IPS-NIHi7 (cell line): Measurements from ENCODE around the gene SFMBT2.

Source experiments
- DNase-seq: peaks from one replicate; pipeline ENCODE4 v3.0.0; 2012; ENCODE audit warnings: mixed read lengths; ENCODE audit errors: extremely low spot score

Gene SFMBT2

GRCh38 chr10:7410862-7411670 lies at the start of gene SFMBT2:
SFMBT2 (minus strand) TSS chr10:7411034; CDS start chr10:7381898, 29,136 bp downstream.
- DNase-seq, result peak; percentile 80

GRCh38 chr10:7460006-7460405 lies 49.2 kb upstream of the SFMBT2 start:
- DNase-seq, result no peak

GRCh38 chr10:7458556-7458955 lies 47.7 kb upstream of the SFMBT2 start:
- DNase-seq, result no peak

- DNase-seq, result no peak
Measured at GRCh38 chr10:7457478-7458316, 46.9 kb upstream of the SFMBT2 start.

- DNase-seq, result no peak
Measured at GRCh38 chr10:7449063-7449695, 38.3 kb upstream of the SFMBT2 start.

- DNase-seq, result no peak
Measured at GRCh38 chr10:7445474-7446185, 34.8 kb upstream of the SFMBT2 start.

GRCh38 chr10:7444551-7445121 lies 33.8 kb upstream of the SFMBT2 start:
- no peak for DNase-seq

- no peak for DNase-seq
Measured at GRCh38 chr10:7443036-7443435, 32.2 kb upstream of the SFMBT2 start.

- no peak for DNase-seq
Measured at GRCh38 chr10:7441403-7442147, 30.7 kb upstream of the SFMBT2 start.

- no peak for DNase-seq
Measured at GRCh38 chr10:7439696-7440095, 28.9 kb upstream of the SFMBT2 start.

- DNase-seq, result no peak
Measured at GRCh38 chr10:7438196-7438986, 27.6 kb upstream of the SFMBT2 start.

- no peak for DNase-seq
Measured at GRCh38 chr10:7436490-7437100, 25.8 kb upstream of the SFMBT2 start.

- DNase-seq, result no peak
Measured at GRCh38 chr10:7435674-7436073, 24.8 kb upstream of the SFMBT2 start.

GRCh38 chr10:7434378-7434777 lies 23.5 kb upstream of the SFMBT2 start:
- no peak for DNase-seq

- no peak for DNase-seq
Measured at GRCh38 chr10:7433861-7434260, 23.0 kb upstream of the SFMBT2 start.

- DNase-seq, result no peak
Measured at GRCh38 chr10:7432884-7433726, 22.3 kb upstream of the SFMBT2 start.

- no peak for DNase-seq
Measured at GRCh38 chr10:7428673-7429350, 18.0 kb upstream of the SFMBT2 start.

- DNase-seq, result no peak
Measured at GRCh38 chr10:7426349-7426748, 15.5 kb upstream of the SFMBT2 start.
